GM13977 (cell line): Measurements from ENCODE around the gene KRTAP4-8.
"Not testable (repeated sequence)": the region's sequence is repeated elsewhere in the genome, so short reads cannot be mapped to it uniquely, and the experiment has no call there.

Experiments used
- DNase-seq: peaks from one replicate; pipeline ENCODE4 v3.0.0; 2012; ENCODE audit warnings: low spot score
- in situ Hi-C: fragments of 300-500 bp; cut with MboI; formaldehyde crosslinking; loops from one replicate; pipeline ENCODE4 v1.12.0; 2022; ENCODE audit warnings: low sequenced_read_pairs, low pct_unique_long_range_greater_than_20kb, mixed read lengths, inconsistent platforms; ENCODE audit not compliant: unreplicated experiment
- TF ChIP-seq, protein P1 (sequence below): IDR thresholded peaks from 2 replicates; pipeline ENCODE4 v1.5.1; 2012; ENCODE audit warnings: mild to moderate bottlenecking, control low read depth; ENCODE audit not compliant: insufficient read depth; ENCODE audit errors: extremely low read depth, missing control alignments

Gene KRTAP4-8

DNA sequence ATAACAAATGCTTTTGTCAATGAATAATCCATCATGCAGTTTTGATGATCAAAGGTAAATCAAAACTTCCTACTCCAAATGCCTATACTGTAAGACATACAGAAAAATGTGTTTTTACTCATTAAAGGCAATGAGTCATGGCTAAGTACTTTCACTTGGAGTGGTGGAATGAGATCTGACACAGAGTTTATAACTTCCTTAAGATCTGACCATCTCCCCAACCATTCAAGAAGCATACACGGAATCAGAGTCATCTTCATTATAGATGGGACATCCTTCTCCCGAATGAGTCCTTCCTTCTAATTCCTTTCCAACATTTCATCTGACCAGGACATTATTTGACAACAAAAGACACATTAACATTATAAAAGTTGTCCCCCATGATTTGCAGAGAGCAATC lies 14.5 kb downstream of the KRTAP4-8 start:
- DNase-seq, in situ Hi-C loops: not testable (repeated sequence)

DNA sequence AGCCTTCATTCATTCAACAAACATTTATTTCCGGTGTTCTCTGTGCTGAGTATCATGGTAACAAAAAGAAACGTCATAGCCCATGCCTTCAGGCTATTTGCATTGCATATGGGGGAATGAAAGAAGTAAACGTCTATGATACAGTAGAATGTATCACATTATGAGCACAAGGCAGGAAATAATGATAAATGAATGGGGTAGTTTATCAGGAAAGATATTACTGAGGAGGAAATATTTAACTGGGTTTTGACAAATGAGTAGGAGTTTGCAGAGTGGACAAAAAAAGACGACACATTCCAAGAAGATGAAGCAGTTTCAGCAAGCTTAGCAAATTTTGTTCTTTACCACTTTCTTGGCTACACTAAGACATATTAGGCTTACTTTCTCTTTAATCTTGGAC lies 15.3 kb downstream of the KRTAP4-8 start:
- no peak for DNase-seq
- in situ Hi-C loops = no loop called here
- TF ChIP-seq, protein P1, sequence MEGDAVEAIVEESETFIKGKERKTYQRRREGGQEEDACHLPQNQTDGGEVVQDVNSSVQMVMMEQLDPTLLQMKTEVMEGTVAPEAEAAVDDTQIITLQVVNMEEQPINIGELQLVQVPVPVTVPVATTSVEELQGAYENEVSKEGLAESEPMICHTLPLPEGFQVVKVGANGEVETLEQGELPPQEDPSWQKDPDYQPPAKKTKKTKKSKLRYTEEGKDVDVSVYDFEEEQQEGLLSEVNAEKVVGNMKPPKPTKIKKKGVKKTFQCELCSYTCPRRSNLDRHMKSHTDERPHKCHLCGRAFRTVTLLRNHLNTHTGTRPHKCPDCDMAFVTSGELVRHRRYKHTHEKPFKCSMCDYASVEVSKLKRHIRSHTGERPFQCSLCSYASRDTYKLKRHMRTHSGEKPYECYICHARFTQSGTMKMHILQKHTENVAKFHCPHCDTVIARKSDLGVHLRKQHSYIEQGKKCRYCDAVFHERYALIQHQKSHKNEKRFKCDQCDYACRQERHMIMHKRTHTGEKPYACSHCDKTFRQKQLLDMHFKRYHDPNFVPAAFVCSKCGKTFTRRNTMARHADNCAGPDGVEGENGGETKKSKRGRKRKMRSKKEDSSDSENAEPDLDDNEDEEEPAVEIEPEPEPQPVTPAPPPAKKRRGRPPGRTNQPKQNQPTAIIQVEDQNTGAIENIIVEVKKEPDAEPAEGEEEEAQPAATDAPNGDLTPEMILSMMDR = no peak

DNA sequence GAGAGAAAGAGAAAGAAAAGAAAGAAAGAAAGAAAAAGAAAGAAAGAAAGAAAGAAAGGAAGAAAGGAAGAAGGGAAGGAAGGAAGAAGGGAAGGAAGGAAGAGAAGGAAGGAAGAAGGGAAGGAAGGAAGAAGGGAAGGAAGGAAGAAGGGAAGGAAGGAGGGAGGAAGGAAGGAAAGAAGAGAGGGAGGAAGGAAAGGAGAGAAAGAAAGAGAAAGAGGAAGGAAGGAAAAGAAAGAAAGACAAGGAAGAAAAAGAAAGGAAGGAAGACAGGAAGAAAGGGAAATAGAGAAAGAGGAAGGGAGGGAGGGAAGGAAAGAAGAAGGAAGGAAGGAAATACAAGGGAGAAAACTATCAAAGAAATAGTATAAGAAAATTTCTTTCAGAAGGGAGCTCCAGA lies 21.2 kb downstream of the KRTAP4-8 start:
- in situ Hi-C loops = no loop called here
- TF ChIP-seq, protein P1 = no peak
- no peak for DNase-seq

DNA sequence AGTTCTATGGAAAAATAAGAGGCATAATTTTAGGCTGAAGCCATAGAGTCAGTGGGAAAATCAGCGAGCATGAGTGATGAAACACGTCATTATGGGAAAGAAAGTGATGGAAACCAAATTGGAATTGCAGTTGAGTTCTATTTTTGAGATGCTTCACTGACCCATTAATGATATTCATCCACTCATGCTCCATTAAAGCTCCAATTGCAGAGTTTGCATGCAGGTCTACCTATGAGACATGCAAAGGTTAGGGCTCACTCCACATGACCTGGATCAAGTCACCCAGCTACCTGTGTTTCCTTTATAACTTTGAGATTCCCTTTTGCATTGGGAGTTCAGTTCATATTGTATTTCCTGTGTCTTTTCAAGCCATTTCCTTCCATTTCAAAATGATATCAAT lies 24.3 kb downstream of the KRTAP4-8 start:
- TF ChIP-seq, protein P1 = no peak
- in situ Hi-C loops = no loop called here
- no peak for DNase-seq

DNA sequence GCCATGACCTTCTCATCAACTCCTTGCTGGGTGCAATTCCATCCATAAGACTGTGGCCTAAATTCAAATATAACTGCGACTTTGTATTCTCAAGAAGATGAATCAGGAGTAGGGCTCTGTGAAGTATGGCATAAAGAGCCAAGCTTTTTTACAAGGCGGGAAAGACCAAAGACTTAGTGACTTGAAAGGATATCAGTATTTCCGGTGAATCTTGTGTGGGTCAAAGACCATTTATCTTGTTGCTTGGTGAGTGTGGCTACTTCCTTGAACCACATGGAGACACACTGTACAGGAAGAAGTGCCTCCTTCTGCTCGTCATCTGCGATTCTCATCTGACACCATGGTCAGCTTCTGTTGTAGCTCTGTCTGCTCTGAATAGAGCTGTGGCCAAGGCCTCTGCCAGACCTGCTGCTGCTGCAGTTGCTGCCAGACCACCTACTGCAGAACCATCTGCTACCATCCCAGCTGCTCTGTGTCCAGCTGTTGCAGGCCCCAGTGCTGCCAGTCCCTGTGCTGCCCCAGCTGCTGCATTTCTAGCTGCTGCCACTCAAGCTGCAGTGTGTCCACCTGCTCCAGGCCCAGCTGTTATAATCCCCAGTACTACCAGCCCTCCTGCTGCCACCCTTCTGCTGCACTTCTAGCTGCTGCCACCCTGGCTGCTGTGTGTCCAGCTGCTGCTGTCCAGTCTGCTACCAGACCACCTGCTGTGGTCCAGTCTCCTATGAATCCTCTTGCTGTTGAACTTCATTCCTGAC lies 26.2 kb downstream of the KRTAP4-8 start:
- DNase-seq = no peak
- in situ Hi-C loops = no loop called here
- TF ChIP-seq, protein P1 = no peak

DNA sequence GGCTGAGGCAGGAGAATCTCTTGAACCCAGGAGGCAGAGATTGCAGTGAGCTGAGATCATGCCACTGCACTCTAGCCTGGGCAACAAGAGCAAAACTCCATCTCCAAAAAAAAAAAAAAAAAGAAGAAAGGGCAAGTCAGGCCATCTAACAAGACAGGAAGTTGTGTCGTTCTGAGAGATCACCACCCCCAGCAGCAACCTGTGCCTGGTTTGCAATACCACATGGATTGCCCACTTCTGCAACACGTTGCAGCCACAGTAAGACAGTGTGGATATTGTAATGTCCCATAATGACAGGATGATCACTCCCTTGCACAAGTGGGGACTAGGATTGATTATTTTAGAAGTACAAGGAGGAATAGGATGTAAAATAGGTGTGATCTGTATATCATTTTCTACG lies 28.9 kb downstream of the KRTAP4-8 start:
- TF ChIP-seq, protein P1 = no peak
- in situ Hi-C loops = no loop called here
- DNase-seq = no peak

DNA sequence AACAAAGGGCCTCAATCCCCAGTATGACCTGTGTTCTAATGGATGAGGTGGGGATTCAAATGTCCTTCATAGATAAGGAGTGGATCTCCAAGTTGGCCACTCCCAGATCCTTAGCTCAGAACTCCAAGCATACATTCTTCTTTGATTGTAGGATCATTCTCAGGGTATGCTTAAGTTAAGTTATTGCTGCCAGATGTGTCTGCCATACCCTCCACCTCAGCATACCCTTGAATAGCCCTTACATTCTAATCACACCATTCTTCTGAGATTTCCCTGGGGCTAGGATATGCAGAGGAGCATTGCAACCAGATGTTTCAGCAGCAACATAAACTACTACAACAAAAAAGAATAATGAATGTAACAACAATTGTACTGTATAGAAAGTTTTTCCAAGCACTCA lies 30.7 kb downstream of the KRTAP4-8 start:
- no peak for DNase-seq
- in situ Hi-C loops = no loop called here
- TF ChIP-seq, protein P1 = no peak
